ENCODE data around the gene FRMD4A. TPM values are rescaled to one million over a fixed set of nuclear protein-coding genes. Genes with fewer than 3 reads are reported as not detected.

The FRMD4A gene
- total RNA-seq, 1 donor from 2014 or later: 28.2 TPM

- no peak for DNase-seq (ENCODE audit: low read depth)
- Histone ChIP-seq H3K27me3 (ENCODE audit: control insufficient read depth, insufficient read depth, low read length) (no peaks in the 10 kb centered on the region), H3K4me3 (ENCODE audit: low read depth, low read length) (no peak overlapping the region), H3K36me3 (ENCODE audit: control insufficient read depth, insufficient read depth, low read length) (no peaks in the 10 kb centered on the region)
- no peak for TF ChIP-seq CTCF (IDR thresholded peaks at IDR 0.05; ENCODE audit: insufficient read depth, low read length, poor library complexity, severe bottlenecking)
Observed at GRCh38 chr10:14023673-14024328, 306.9 kb downstream of the FRMD4A start.

GRCh38 chr10:14022954-14023672, 307.6 kb downstream of the FRMD4A start:
- no peaks in the 10 kb centered on the region for H3K27me3 ChIP-seq (ENCODE audit: control insufficient read depth, insufficient read depth, low read length)
- no peaks in the 10 kb centered on the region for H3K36me3 ChIP-seq (ENCODE audit: control insufficient read depth, insufficient read depth, low read length)
- H3K4me3 ChIP-seq (ENCODE audit: low read depth, low read length): no peak overlapping the region
- DNase-seq (ENCODE audit: low read depth): no peak
- TF ChIP-seq CTCF (IDR thresholded peaks at IDR 0.05; ENCODE audit: insufficient read depth, low read length, poor library complexity, severe bottlenecking): no peak

GRCh38 chr10:14022052-14022451, 308.7 kb downstream of the FRMD4A start:
- no peaks in the 10 kb centered on the region for H3K36me3 ChIP-seq (ENCODE audit: control insufficient read depth, insufficient read depth, low read length)
- no peak for TF ChIP-seq CTCF (IDR thresholded peaks at IDR 0.05; ENCODE audit: insufficient read depth, low read length, poor library complexity, severe bottlenecking)
- H3K27me3 ChIP-seq (ENCODE audit: control insufficient read depth, insufficient read depth, low read length): no peaks in the 10 kb centered on the region
- H3K4me3 ChIP-seq (ENCODE audit: low read depth, low read length): no peak overlapping the region
- no peak for DNase-seq (ENCODE audit: low read depth)

- Histone ChIP-seq H3K4me3 (ENCODE audit: low read depth, low read length) (no peak overlapping the region), H3K27me3 (ENCODE audit: control insufficient read depth, insufficient read depth, low read length) (no peaks in the 10 kb centered on the region), H3K36me3 (ENCODE audit: control insufficient read depth, insufficient read depth, low read length) (no peaks in the 10 kb centered on the region)
- no peak for TF ChIP-seq CTCF (IDR thresholded peaks at IDR 0.05; ENCODE audit: insufficient read depth, low read length, poor library complexity, severe bottlenecking)
- no peak for DNase-seq (ENCODE audit: low read depth)
Observed at GRCh38 chr10:14020037-14020664, 310.6 kb downstream of the FRMD4A start.

- no peak for DNase-seq (ENCODE audit: low read depth)
- no peak overlapping the region for H3K4me3 ChIP-seq (ENCODE audit: low read depth, low read length)
- no peaks in the 10 kb centered on the region for H3K36me3 ChIP-seq (ENCODE audit: control insufficient read depth, insufficient read depth, low read length)
- no peak for TF ChIP-seq CTCF (IDR thresholded peaks at IDR 0.05; ENCODE audit: insufficient read depth, low read length, poor library complexity, severe bottlenecking)
- no peaks in the 10 kb centered on the region for H3K27me3 ChIP-seq (ENCODE audit: control insufficient read depth, insufficient read depth, low read length)
Observed at GRCh38 chr10:14017467-14017866, 313.3 kb downstream of the FRMD4A start.
